ENCODE data around the gene ATG10.
"Not testable (repeated sequence)": the region's sequence is repeated elsewhere in the genome, so short reads cannot be mapped to it uniquely, and the experiment has no call there.

The ATG10 gene

GRCh38 chr5:81971712-81972491 lies at the start of gene ATG10:
Gene ATG10 (plus strand): TSS chr5:81972023. CDS start chr5:81987571, 15,548 bp downstream.
- DNase-seq = peak; percentile 93

GRCh38 chr5:81922854-81923279 lies 49.0 kb upstream of the ATG10 start:
- DNase-seq = no peak

GRCh38 chr5:81924442-81924841 lies 47.4 kb upstream of the ATG10 start:
- no peak for DNase-seq

DNA sequence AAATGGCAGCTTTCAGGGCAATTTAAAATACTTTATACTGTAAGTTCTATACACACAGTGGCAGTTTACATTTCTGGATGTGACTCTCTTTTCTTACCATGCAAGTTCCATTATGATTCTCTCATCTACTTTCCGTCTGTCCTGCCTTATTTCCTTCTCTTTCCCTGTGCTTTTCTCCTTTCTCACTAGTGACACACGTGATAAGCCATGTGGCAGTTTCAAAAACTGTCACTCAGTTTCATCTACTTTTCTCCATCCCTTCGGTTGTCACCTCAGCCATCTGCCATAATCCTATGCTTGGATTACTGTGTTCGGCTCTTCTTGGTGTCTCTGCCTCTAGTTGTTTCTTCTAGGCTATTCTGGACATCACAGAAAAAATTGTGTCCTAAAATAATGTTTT lies 46.8 kb upstream of the ATG10 start:
- DNase-seq = no peak

GRCh38 chr5:81925981-81926380 lies 45.8 kb upstream of the ATG10 start:
- no peak for DNase-seq

DNA sequence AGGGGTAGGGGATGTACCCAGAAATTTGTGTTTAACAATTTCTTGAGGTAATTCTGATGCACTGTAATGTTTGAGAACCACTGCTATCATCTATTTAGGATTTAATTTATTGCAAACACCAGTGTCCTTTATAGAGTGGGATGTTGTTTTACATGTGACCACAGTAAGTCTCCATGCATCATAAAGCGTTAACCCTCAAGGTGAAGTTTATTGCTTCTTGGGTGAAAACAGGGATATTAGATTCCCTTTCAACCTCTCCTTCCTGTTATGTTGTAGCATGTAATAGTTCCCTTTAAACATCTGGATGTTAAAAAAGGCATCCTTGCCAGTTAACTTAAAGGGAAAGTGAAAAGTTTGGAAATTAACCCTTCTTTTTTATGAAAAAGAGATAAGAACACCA lies 35.8 kb upstream of the ATG10 start:
- DNase-seq = no peak

DNA sequence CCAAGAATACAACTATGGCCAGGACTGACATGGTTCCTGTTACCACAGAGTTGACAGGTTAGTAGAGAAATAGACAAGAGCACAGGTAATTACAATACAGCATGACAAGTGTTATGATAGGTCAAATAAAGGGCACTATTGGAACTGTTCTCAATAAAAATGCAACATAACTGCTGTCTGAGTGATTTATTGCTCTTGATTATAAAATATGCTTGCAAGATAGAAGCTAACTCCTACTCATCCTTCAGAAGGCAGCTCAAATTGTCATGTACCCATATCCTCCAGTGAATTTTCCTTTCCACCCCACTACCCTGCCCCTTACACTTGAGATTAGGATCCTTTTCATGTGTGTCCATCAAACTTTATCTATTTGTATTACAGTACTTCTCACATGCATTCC lies 35.1 kb upstream of the ATG10 start:
- no peak for DNase-seq

GRCh38 chr5:81942746-81943145 lies 29.1 kb upstream of the ATG10 start:
- no peak for DNase-seq

- no peak for DNase-seq
Observed at GRCh38 chr5:81948349-81948748, 23.5 kb upstream of the ATG10 start.

DNA sequence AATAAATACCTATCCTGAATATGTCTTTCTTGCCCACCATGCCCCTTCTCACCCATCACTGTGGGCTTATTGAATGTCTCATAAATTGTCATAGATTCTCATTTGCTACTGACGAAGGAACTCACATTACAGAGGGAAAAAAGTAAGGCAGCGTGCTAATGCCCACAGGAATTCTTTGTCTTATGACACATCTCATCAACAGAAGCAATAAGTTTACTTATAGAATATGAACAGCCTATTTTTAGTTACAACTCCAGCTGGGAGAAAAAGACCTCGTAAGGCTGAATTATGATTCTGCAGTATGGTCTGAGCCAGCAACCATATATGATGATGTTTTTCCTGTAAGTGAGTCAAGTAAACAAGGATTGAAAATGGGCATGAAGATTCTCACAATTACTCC lies 22.4 kb upstream of the ATG10 start:
- no peak for DNase-seq

DNA sequence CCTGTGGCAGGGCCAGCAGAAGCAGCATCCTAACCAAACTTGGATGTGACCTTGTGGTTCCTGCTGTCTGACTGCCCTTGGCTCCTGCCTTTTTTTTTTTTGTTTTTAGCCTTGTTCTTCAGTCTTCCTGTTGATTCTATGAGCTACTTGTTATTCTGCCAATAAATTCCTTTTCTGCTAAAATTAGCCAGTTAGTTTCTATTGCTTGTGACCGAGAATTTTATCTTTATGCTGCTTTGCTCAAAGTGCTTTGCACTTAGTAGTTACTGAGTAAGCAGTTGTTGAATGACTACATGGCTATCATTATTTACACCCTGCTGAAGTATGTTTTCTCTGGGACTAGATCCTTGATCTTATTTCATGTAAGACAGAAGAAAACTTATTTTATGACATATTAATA lies 20.8 kb upstream of the ATG10 start:
- DNase-seq = no peak

GRCh38 chr5:81954796-81955195 lies 17.0 kb upstream of the ATG10 start:
- DNase-seq = not testable (repeated sequence)

- DNase-seq = not testable (repeated sequence)
Observed at GRCh38 chr5:81958129-81958528, 13.7 kb upstream of the ATG10 start.

DNA sequence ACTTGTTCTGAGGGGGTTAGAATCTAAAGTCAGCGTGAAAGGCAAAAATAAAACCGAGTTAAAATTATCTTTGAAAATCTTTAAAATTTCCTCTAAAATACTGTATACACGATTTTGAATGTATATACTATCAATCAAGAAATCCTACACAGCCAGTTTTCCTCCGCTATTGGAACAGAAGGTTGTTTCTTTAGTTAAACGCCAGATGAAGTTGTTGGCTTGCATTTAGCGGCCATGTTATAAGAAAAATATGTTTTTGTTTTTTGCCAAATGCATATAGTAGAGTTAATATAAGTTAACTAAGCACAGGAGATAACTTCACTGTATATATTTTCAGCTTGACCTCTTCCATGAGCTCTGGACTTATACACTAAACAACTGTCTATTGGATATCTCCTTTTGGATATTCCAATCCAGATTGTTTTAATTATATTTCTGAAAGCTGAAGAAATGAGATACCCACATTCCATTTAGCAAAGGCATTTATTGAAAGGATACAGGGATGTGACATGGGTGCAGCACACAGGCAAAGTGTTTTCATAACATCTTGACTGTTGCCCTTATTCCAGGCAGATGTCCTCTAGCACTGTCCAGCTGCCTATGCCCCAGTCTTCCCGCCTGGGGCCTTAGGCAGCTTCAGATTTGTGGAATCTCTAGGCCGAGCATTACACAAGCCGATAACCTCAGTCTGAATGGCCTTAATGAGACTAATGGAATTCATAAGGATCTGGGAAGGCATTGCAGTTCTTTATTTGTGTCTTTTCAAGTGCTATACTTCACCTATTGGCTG lies 10.0 kb upstream of the ATG10 start:
- DNase-seq = no peak

DNA sequence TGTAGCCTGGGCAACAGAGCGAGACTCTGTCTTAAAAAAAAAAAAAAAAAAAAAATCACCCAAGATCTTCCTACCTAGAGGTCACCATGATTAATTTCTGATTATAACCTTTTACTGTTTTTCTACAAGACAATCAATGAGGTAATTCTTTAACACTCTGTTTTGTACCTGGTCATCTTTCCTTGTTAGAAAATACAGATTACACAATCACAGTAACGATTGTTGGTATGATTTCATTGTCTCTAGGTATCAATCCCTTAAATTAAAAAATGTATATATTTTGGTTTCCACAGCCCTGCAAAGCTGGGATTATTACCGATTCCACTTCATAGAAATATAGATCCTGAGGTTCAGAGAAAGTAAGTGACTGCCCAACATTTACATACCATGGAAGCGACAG lies 8.3 kb upstream of the ATG10 start:
- no peak for DNase-seq

- no peak for DNase-seq
Observed at GRCh38 chr5:81965524-81965923, 6.3 kb upstream of the ATG10 start.

- DNase-seq = no peak
Observed at GRCh38 chr5:81969226-81969625, 2.6 kb upstream of the ATG10 start.

GRCh38 chr5:81969912-81970311 lies 1.9 kb upstream of the ATG10 start:
- DNase-seq = no peak

GRCh38 chr5:81971111-81971711 lies 612 bp upstream of the ATG10 start:
- DNase-seq = peak; percentile 7

- no peak for DNase-seq
Observed at GRCh38 chr5:81972492-81972783, 615 bp downstream of the ATG10 start.

- DNase-seq = no peak
Observed at GRCh38 chr5:81980160-81980559, 8.3 kb downstream of the ATG10 start.

DNA sequence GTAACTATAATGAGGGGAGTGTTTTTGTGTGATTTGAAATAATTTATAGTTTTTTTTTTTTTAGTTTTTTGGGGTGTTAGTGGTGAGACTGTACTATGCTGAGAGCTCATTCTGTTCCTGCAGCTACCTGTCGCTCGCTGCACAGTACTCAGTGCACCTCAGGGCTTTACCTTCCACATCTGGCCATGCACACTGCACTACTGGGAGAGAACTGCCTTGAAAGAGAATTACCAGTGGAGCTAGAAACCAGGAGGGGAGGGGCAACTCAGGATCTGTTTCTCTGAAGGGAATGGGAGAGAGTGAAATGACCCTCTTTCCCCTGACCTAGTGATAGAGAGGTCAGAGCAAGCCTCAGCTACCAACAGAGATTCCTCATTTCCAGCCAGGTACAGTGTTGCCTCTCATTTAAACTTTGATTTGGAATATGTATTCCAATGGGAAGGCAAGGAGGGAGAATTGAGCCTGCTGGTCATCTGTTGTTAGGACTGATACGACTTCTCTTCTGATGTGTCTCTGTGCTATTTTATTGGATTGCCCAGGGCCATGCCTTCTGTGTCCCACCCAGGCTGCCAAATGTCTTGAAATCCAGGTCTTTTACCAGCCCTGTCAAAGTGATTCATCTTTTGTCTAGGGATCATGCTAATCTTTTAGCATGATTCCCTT lies 8.9 kb downstream of the ATG10 start:
- no peak for DNase-seq

GRCh38 chr5:81982172-81982685 lies 10.4 kb downstream of the ATG10 start:
- DNase-seq = not testable (repeated sequence)
